GM12865 (cell line): Measurements from ENCODE around the gene CUTC.

Source experiments
- DNase-seq: peaks from one replicate; pipeline ENCODE4 v3.0.0; 2010; ENCODE audit warnings: low read depth
- H3K4me3 ChIP-seq: 2 replicates; pipeline ENCODE4 v1.5.1; 2011; ENCODE audit warnings: mild to moderate bottlenecking, low read depth, low read length, control low read depth
- CTCF ChIP-seq: IDR thresholded peaks from 2 replicates; pipeline ENCODE4 v1.5.1; 2011; ENCODE audit warnings: low read length, control low read depth, low read depth, inconsistent platforms; ENCODE audit not compliant: insufficient read depth; ENCODE audit errors: missing control alignments

Gene CUTC

GRCh38 chr10:99732033-99732842 lies at the start of gene CUTC, which contains the start of gene COX15:
CUTC (plus strand) TSS chr10:99732234; CDS start chr10:99732349, 115 bp downstream.
COX15 (minus strand) TSS chr10:99732127; CDS start chr10:99732049, 78 bp downstream.
- peak within 1 kb of the TSS; percentile 97 for H3K4me3 ChIP-seq
- peak; percentile 48 for TF ChIP-seq CTCF
- DNase-seq, result peak; percentile 96

- peak; percentile 5 for DNase-seq
- H3K4me3 ChIP-seq, result no peak overlapping the region
- peak; percentile 20 for TF ChIP-seq CTCF
Measured at GRCh38 chr10:99682752-99683151, 49.3 kb upstream of the CUTC start.

- no peak overlapping the region for H3K4me3 ChIP-seq
- peak; percentile 45 for DNase-seq
- no peak for TF ChIP-seq CTCF
Measured at GRCh38 chr10:99685597-99685967, 46.5 kb upstream of the CUTC start.

GRCh38 chr10:99689461-99689860 lies 42.6 kb upstream of the CUTC start:
- DNase-seq, result no peak
- H3K4me3 ChIP-seq, result no peak overlapping the region
- no peak for TF ChIP-seq CTCF

- no peak for TF ChIP-seq CTCF
- DNase-seq, result no peak
- H3K4me3 ChIP-seq, result no peak overlapping the region
Measured at GRCh38 chr10:99693933-99694583, 38.0 kb upstream of the CUTC start.

- no peak for DNase-seq
- TF ChIP-seq CTCF, result no peak
- H3K4me3 ChIP-seq, result no peak overlapping the region
Measured at GRCh38 chr10:99695761-99696160, 36.3 kb upstream of the CUTC start.
